ENCODE data around the gene DLG2.

DLG2 gene

GRCh38 chr11:84899740-84900139 lies 727.4 kb downstream of the DLG2 start:
- no peak for TF ChIP-seq USF1 (IDR thresholded peaks at IDR 0.05)
- TF ChIP-seq EGR1 (IDR thresholded peaks at IDR 0.05): no peak
- TF ChIP-seq, protein P1, sequence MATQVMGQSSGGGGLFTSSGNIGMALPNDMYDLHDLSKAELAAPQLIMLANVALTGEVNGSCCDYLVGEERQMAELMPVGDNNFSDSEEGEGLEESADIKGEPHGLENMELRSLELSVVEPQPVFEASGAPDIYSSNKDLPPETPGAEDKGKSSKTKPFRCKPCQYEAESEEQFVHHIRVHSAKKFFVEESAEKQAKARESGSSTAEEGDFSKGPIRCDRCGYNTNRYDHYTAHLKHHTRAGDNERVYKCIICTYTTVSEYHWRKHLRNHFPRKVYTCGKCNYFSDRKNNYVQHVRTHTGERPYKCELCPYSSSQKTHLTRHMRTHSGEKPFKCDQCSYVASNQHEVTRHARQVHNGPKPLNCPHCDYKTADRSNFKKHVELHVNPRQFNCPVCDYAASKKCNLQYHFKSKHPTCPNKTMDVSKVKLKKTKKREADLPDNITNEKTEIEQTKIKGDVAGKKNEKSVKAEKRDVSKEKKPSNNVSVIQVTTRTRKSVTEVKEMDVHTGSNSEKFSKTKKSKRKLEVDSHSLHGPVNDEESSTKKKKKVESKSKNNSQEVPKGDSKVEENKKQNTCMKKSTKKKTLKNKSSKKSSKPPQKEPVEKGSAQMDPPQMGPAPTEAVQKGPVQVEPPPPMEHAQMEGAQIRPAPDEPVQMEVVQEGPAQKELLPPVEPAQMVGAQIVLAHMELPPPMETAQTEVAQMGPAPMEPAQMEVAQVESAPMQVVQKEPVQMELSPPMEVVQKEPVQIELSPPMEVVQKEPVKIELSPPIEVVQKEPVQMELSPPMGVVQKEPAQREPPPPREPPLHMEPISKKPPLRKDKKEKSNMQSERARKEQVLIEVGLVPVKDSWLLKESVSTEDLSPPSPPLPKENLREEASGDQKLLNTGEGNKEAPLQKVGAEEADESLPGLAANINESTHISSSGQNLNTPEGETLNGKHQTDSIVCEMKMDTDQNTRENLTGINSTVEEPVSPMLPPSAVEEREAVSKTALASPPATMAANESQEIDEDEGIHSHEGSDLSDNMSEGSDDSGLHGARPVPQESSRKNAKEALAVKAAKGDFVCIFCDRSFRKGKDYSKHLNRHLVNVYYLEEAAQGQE (IDR thresholded peaks at IDR 0.05; ENCODE audit: low read depth): no peak
- TF ChIP-seq CEBPB (IDR thresholded peaks at IDR 0.05): no peak
- no peak for TF ChIP-seq TAF1 (IDR thresholded peaks at IDR 0.05; ENCODE audit: low read depth)
- no peak for TF ChIP-seq CREB1 (IDR thresholded peaks at IDR 0.05; ENCODE audit: low read depth)
- TF ChIP-seq FOXM1 (IDR thresholded peaks at IDR 0.05; ENCODE audit: borderline replicate concordance, low read depth): no peak
- no peak for TF ChIP-seq YY1 (IDR thresholded peaks at IDR 0.05; ENCODE audit: low read depth)
- no peak for TF ChIP-seq TCF12 (IDR thresholded peaks at IDR 0.05; ENCODE audit: low read depth)
- TF ChIP-seq TEAD4 (IDR thresholded peaks at IDR 0.05): no peak
- TF ChIP-seq MAX (IDR thresholded peaks at IDR 0.05): no peak
- TF ChIP-seq RAD21 (IDR thresholded peaks at IDR 0.05; ENCODE audit: low read depth): no peak
- no peak for TF ChIP-seq EP300 (IDR thresholded peaks at IDR 0.05; ENCODE audit: borderline replicate concordance)

DNA sequence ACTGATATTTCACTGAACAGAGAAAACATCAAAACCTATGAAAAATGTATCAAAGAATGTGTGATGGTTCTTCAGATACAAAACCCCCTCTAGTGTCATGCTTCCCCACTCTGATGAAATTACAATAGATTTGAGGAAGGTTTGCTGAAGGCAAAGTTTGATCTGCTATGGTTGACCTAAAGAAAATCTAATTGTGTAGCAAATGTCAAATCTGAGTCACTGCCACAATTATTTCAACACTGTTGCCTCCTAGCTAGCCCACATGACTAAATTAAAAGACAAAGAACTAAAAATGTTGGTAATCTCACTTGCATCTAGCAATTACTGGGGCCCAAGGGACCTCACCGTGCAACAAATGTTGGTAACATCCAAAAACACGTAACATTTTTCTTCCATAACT lies 728.0 kb downstream of the DLG2 start:
- TF ChIP-seq RAD21 (IDR thresholded peaks at IDR 0.05; ENCODE audit: low read depth): no peak
- no peak for TF ChIP-seq TCF12 (IDR thresholded peaks at IDR 0.05; ENCODE audit: low read depth)
- no peak for TF ChIP-seq NFIC (IDR thresholded peaks at IDR 0.05)

- TF ChIP-seq USF1 (IDR thresholded peaks at IDR 0.05) (no peak), EP300 (IDR thresholded peaks at IDR 0.05; ENCODE audit: borderline replicate concordance) (no peak), CREB1 (IDR thresholded peaks at IDR 0.05; ENCODE audit: low read depth) (no peak), EGR1 (IDR thresholded peaks at IDR 0.05) (no peak), MAX (IDR thresholded peaks at IDR 0.05) (no peak), RAD21 (IDR thresholded peaks at IDR 0.05; ENCODE audit: low read depth) (no peak), TEAD4 (IDR thresholded peaks at IDR 0.05) (no peak), YY1 (IDR thresholded peaks at IDR 0.05; ENCODE audit: low read depth) (no peak), TCF12 (IDR thresholded peaks at IDR 0.05; ENCODE audit: low read depth) (no peak)
Observed at GRCh38 chr11:84894666-84895065, 732.5 kb downstream of the DLG2 start.

DNA sequence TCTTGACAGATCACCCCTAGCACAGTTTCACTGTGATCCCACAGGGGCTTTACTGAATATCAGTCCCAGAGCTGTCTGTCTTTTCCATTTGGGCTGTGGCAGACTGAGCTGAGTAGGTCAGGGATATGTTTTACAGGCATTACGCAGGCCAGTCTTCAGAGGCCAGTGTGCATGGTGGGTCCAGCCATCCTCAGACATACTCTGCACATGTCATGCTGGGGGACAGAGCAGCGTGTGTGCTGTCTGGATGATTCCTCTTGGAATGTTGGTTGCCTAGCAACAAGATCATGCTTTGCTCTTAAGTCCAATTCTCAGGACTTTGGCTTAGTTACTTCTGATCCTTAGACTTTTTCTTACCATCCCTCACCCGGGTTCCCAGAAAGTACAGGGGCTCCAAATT lies 736.5 kb downstream of the DLG2 start:
- TF ChIP-seq YY1 (IDR thresholded peaks at IDR 0.05; ENCODE audit: low read depth) (no peak), TEAD4 (IDR thresholded peaks at IDR 0.05) (no peak), CEBPB (IDR thresholded peaks at IDR 0.05) (no peak), MAX (IDR thresholded peaks at IDR 0.05) (no peak), FOXM1 (IDR thresholded peaks at IDR 0.05; ENCODE audit: borderline replicate concordance, low read depth) (no peak), TAF1 (IDR thresholded peaks at IDR 0.05; ENCODE audit: low read depth) (no peak)

- TF ChIP-seq ZBTB7A (IDR thresholded peaks at IDR 0.05; ENCODE audit: low read depth) (no peak), NFIC (IDR thresholded peaks at IDR 0.05) (no peak), TEAD4 (IDR thresholded peaks at IDR 0.05) (no peak), EP300 (IDR thresholded peaks at IDR 0.05; ENCODE audit: borderline replicate concordance) (no peak), MAX (IDR thresholded peaks at IDR 0.05) (no peak), FOXM1 (IDR thresholded peaks at IDR 0.05; ENCODE audit: borderline replicate concordance, low read depth) (no peak), EGR1 (IDR thresholded peaks at IDR 0.05) (no peak), TCF12 (IDR thresholded peaks at IDR 0.05; ENCODE audit: low read depth) (no peak), YY1 (IDR thresholded peaks at IDR 0.05; ENCODE audit: low read depth) (no peak), CEBPB (IDR thresholded peaks at IDR 0.05) (no peak)
Observed at GRCh38 chr11:84889556-84889955, 737.6 kb downstream of the DLG2 start.

- no peak for TF ChIP-seq RAD21 (IDR thresholded peaks at IDR 0.05; ENCODE audit: low read depth)
- TF ChIP-seq EGR1 (IDR thresholded peaks at IDR 0.05): no peak
- no peak for TF ChIP-seq USF1 (IDR thresholded peaks at IDR 0.05)
- TF ChIP-seq TCF12 (IDR thresholded peaks at IDR 0.05; ENCODE audit: low read depth): no peak
- TF ChIP-seq, protein P1 (IDR thresholded peaks at IDR 0.05; ENCODE audit: low read depth): no peak
- TF ChIP-seq MAX (IDR thresholded peaks at IDR 0.05): no peak
- no peak for TF ChIP-seq NFIC (IDR thresholded peaks at IDR 0.05)
Observed at GRCh38 chr11:84887055-84887629, 740.0 kb downstream of the DLG2 start.
